Thoracic aorta (tissue), 2 donors: Measurements from ENCODE around the gene EXOC6B. TPM values are rescaled to one million over a fixed set of nuclear protein-coding genes. Genes with fewer than 3 reads are reported as not detected.

ENCODE experiments used
- ATAC-seq: fragments of 150-250 bp; one replicate; pipeline ENCODE4 v1.8.0; 2017; ENCODE audit warnings: low read depth; ENCODE audit not compliant: insufficient number of reproducible peaks, low FRiP score
- DNase-seq: peaks from one replicate; pipeline ENCODE4 v3.0.0-alpha.2; 2020; ENCODE audit warnings: low spot score
- H3K27ac ChIP-seq, 2 donors: fragments of 200-600 bp; sonication (generic); 1 replicate in 1 of 2; 2 replicates in 1 of 2; pipeline ENCODE4 v1.5.1; 2016; ENCODE audit warnings: mild to moderate bottlenecking in 2 of 2, moderate library complexity in 2 of 2
- H3K27me3 ChIP-seq: fragments of 200-600 bp; sonication (generic); replicated peaks from 2 replicates; pipeline ENCODE4 v1.6.0; 2016; ENCODE audit warnings: mild to moderate bottlenecking; ENCODE audit not compliant: insufficient read depth
- H3K36me3 ChIP-seq: fragments of 200-600 bp; sonication (generic); one replicate; pipeline ENCODE4 v1.5.1; 2016
- H3K4me1 ChIP-seq, 2 donors: fragments of 200-600 bp; sonication (generic); 1 replicate in 1 of 2; 2 replicates in 1 of 2; pipeline versions ENCODE4 v1.5.1 to v1.6.0; 2016; ENCODE audit warnings: low read depth in 2 of 2, mild to moderate bottlenecking in 1 of 2; ENCODE audit not compliant: control insufficient read depth in 1 of 2
- H3K4me3 ChIP-seq: fragments of 200-600 bp; sonication (generic); 2 replicates; pipeline ENCODE4 v1.5.1; 2016; ENCODE audit warnings: mild to moderate bottlenecking
- H3K9me3 ChIP-seq: fragments of 200-600 bp; sonication (generic); 2 replicates; pipeline ENCODE4 v1.5.1; 2016
- total RNA-seq, 2 donors: library from RNA; depleted of rRNA; stranded (reverse); fragments of >200 nt; gene quantifications; one replicate each; pipeline versions ENCODE4 v1.1.0 to v1.2.3, GENCODE V29; 2016
- TF ChIP-seq, protein P1 (sequence below): fragments of 200-600 bp; sonication (generic); IDR thresholded peaks from one replicate; pipeline ENCODE4 v1.5.1; 2019; ENCODE audit warnings: antibody characterized with exemption

The EXOC6B gene
- total RNA-seq, 2 donors from 2014 or later = 29.6 to 44.5 TPM

DNA sequence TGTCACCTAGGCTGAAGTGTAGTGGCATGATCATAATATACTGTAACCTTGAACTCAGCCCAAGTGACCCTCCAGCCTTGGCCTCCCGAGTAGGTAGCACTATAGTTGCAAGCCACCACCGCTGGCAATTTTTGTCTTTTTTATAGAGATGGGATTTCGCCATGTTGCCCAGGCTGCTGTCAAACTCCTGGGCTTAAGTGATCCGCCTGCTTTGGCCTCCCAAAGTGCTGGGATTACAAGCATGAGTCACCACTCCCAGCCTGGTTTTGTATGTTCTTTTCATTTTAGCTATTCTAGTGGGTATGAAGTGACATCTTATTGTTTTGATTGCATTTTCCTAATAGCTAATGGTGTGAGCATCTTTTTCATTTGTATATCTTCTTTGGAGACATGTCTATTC lies 11.3 kb upstream of the EXOC6B start:
- TF ChIP-seq, protein P1, sequence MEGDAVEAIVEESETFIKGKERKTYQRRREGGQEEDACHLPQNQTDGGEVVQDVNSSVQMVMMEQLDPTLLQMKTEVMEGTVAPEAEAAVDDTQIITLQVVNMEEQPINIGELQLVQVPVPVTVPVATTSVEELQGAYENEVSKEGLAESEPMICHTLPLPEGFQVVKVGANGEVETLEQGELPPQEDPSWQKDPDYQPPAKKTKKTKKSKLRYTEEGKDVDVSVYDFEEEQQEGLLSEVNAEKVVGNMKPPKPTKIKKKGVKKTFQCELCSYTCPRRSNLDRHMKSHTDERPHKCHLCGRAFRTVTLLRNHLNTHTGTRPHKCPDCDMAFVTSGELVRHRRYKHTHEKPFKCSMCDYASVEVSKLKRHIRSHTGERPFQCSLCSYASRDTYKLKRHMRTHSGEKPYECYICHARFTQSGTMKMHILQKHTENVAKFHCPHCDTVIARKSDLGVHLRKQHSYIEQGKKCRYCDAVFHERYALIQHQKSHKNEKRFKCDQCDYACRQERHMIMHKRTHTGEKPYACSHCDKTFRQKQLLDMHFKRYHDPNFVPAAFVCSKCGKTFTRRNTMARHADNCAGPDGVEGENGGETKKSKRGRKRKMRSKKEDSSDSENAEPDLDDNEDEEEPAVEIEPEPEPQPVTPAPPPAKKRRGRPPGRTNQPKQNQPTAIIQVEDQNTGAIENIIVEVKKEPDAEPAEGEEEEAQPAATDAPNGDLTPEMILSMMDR = no peak
- no peak for DNase-seq
- Histone ChIP-seq H3K27ac (no peak overlapping the region), H3K4me3 (no peak overlapping the region), H3K9me3 (no peaks in the 10 kb centered on the region), H3K36me3 (no peaks in the 10 kb centered on the region), H3K27me3 (no peaks in the 10 kb centered on the region), H3K4me1 (no peaks in the 10 kb centered on the region)
- no peak for ATAC-seq

GRCh38 chr2:72835403-72835802 lies 9.6 kb upstream of the EXOC6B start:
- Histone ChIP-seq H3K27me3 (no peaks in the 10 kb centered on the region), H3K4me1 (no peaks in the 10 kb centered on the region), H3K4me3 (no peak overlapping the region), H3K36me3 (no peaks in the 10 kb centered on the region), H3K9me3 (no peaks in the 10 kb centered on the region), H3K27ac (no peak overlapping the region)
- DNase-seq = no peak
- no peak for ATAC-seq
- TF ChIP-seq, protein P1 = no peak

GRCh38 chr2:72834596-72834995 lies 8.8 kb upstream of the EXOC6B start:
- H3K27me3 ChIP-seq = no peaks in the 10 kb centered on the region
- H3K9me3 ChIP-seq = no peaks in the 10 kb centered on the region
- H3K4me1 ChIP-seq = no peaks in the 10 kb centered on the region
- H3K4me3 ChIP-seq = no peak overlapping the region
- TF ChIP-seq, protein P1 = no peak
- DNase-seq = no peak
- H3K36me3 ChIP-seq = no peaks in the 10 kb centered on the region
- no peak for ATAC-seq
- no peak overlapping the region for H3K27ac ChIP-seq

DNA sequence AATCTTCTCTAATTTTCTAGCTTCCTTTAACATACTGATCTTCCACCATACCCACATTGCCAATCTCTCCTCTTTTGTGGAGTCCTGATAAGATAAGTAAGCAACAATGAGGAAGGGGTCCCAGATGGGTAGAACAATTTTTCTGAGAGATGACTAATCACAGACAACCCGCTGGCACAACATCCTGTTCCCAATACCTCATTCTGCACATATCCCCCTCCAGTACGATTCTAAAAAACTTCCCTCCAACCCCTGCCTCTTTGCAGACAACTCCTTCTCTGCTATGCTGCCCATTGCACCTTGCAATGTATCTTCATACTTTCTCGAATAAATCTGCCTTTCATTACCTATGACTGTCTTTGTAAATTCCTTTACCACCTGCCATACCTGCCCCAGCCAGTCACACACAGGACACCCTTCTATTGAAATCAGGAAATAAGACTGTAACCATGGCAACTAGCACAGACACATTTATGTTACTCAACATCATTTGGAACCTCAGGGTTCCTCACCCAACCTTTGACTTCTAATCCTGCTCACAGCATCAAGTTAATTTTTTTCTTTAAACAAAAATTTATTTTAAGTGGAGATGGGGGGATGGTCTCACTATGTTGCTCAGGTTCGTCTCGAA lies 7.4 kb upstream of the EXOC6B start:
- Histone ChIP-seq H3K4me3 (no peak overlapping the region), H3K4me1 (no peaks in the 10 kb centered on the region), H3K36me3 (no peaks in the 10 kb centered on the region), H3K27ac (no peak overlapping the region), H3K27me3 (no peaks in the 10 kb centered on the region), H3K9me3 (no peaks in the 10 kb centered on the region)
- TF ChIP-seq, protein P1 = no peak
- DNase-seq (no peak), ATAC-seq (no peak)

DNA sequence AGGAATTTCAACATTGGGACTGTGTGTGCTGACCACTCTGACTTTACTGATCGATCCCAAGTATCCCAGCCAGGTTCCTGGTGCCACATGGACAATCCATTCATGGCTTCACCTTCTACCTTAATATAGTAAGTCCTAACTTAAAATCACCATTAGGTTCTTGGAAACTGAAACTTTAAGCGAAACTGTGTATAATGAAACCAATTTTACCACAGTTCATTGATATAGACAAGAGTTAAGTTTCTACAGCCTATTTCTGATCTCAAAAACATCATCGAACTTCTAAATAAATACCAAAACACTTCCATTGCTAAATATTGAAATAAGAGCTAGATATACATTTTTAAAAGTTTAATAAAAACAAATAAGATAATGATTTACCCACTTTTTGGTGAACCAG lies 4.4 kb upstream of the EXOC6B start:
- no peaks in the 10 kb centered on the region for H3K27me3 ChIP-seq
- no peaks in the 10 kb centered on the region for H3K36me3 ChIP-seq

More for the DNA sequence above, 4.4 kb upstream of the EXOC6B start:
- no peaks in the 10 kb centered on the region for H3K9me3 ChIP-seq
- H3K4me3 ChIP-seq = no peak overlapping the region
- ATAC-seq (no peak), DNase-seq (no peak)
- no peak overlapping the region for H3K27ac ChIP-seq
- H3K4me1 ChIP-seq = peaks cover 0 to 4% of the 10 kb centered on the region in 2 donors
- TF ChIP-seq, protein P1 = no peak
